GM18868 (cell line): ENCODE data around the gene CD200R1L.

Experiments
- ATAC-seq: cut with Tn5 transposase; IDR thresholded peaks from one replicate; pipeline ENCODE4 v1.9.1; 2021; ENCODE audit warnings: mild to moderate bottlenecking, moderate library complexity; ENCODE audit not compliant: unreplicated experiment

The CD200R1L gene

GRCh38 chr3:112793326-112794081 is 53.2 kb downstream of the CD200R1L start:
- no peak for ATAC-seq

GRCh38 chr3:112791736-112792135 is 54.9 kb downstream of the CD200R1L start:
- ATAC-seq = no peak

- no peak for ATAC-seq
Observed at GRCh38 chr3:112789787-112790186, 56.9 kb downstream of the CD200R1L start.

DNA sequence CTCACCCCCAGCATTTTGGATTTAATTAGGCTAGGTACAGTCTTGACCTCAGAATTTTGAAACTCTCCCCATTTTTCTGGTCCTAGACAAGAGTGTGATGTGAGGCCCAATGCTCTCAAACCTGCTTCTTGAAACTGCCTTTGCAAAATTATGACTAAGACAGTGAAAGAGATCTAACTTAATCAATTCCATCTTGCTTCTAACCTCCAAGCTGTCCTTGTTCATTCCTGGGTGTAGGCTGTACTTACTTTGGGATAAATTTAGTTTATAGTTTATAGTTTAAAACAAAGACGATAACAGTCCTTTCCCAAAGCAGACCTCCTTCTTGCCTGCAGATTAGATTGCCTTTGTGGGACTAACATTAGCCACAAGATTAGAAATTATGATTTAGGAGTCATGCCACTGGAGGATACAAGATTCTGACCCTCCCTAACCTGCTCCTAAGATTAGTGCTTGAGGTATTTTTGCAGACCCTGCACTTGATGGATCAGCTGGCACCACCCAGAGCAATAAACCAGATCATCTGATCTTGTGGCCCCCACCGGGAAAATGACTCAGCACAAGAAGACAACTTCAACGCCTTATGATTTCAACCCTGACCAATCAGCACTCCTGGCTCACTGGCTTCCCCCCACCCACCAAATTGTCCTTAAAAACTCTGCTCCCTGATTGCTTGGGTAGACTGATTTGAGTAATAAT is 59.6 kb downstream of the CD200R1L start:
- no peak for ATAC-seq

- ATAC-seq = no peak
Observed at GRCh38 chr3:112786002-112786590, 60.6 kb downstream of the CD200R1L start.

- no peak for ATAC-seq
Observed at GRCh38 chr3:112785321-112786001, 61.2 kb downstream of the CD200R1L start.

GRCh38 chr3:112782491-112782890 is 64.2 kb downstream of the CD200R1L start:
- ATAC-seq = no peak

DNA sequence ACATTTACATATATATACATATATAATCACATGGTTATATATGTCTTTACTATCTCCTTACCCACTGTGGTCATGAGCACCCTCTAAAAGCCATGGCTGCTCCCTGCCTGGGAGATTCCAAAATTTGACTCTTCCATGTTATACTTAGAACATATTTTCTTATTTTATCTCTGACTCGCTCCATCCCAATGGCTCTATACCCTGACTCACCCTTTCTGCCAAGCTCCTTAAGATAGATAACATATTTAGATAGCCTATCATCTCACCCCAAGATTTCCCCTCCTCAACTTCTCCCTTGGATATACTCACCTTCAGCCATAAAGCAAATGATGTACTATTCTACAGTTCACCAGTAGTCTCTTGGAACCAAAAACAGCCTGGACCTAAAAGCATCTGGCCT is 65.1 kb downstream of the CD200R1L start:
- no peak for ATAC-seq

GRCh38 chr3:112779558-112780480 is 66.8 kb downstream of the CD200R1L start:
- no peak for ATAC-seq

DNA sequence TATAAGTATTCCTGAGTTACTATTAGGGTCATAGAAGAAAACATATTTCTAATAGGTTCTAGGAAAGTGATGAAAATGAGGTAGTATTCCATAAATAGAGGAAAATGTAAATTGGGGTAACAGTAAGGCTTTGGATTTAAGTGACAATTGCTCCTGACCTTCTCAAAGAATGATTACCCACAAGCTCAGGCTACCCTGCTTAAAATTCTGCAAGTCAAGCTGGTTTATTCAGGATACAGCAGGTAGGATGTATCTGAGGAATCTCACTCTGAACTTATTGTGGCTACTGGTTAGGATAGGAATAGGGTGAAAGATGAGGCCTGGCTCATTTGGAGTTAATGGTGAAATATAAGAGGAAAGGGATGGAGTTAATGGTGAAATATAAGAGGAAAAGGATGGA is 67.7 kb downstream of the CD200R1L start:
- no peak for ATAC-seq

GRCh38 chr3:112778353-112778948 is 68.2 kb downstream of the CD200R1L start:
- ATAC-seq = no peak

DNA sequence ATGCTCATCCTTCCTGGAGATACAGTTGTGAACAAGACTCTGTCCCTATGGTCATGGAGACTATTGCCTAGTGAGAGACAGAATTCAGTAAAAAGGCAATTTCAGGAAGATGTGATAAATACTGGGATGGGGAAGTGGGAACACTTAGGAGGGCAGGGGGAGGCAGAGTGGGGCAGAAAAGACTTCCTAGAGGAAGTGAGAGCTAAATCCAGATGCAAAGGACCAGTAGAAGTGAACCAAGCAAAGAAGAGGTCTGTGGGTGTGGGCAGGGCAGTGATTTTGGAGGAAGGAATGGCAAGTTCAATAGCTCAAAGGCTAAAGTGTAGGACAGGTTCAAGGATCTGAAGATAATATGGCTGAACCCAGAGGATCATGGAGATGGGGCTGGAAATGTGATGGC is 68.9 kb downstream of the CD200R1L start:
- no peak for ATAC-seq

GRCh38 chr3:112776836-112777235 is 69.8 kb downstream of the CD200R1L start:
- ATAC-seq = no peak

GRCh38 chr3:112776000-112776399 is 70.7 kb downstream of the CD200R1L start:
- peak; percentile 55 for ATAC-seq

DNA sequence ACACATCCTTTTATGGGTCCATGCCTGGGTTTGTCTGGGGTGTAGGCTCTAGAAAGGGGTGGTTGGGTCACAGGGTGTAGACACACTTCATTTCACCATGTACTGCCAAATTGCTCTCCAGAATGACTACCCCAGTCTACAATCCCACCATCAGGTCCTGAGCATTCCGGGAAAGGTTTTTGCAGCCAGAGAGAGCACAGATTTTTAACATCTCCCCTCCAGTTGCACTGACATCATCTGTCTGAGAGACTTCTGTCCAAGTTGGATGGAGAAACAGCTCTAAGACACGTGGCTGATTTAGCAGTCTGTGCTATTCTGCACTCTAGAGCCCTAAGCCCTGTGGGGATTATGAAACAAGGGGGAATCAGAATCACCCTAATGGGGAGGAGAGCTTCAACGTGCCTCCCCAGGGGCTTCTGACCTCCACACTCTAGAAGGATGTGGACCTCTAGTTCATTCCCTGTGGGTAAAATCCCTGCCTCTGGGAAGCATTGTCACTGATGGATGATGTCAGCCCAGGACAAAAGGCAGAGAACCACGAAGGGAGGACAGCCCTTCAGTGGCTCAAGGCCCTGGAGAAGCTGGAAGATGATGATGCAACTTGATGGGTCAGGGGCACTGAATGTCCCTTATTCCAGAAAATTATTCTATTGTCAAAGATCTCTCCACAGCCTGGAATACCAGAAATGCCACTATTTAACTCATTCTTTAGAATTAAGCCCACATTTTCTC is 71.5 kb downstream of the CD200R1L start:
- ATAC-seq = no peak

DNA sequence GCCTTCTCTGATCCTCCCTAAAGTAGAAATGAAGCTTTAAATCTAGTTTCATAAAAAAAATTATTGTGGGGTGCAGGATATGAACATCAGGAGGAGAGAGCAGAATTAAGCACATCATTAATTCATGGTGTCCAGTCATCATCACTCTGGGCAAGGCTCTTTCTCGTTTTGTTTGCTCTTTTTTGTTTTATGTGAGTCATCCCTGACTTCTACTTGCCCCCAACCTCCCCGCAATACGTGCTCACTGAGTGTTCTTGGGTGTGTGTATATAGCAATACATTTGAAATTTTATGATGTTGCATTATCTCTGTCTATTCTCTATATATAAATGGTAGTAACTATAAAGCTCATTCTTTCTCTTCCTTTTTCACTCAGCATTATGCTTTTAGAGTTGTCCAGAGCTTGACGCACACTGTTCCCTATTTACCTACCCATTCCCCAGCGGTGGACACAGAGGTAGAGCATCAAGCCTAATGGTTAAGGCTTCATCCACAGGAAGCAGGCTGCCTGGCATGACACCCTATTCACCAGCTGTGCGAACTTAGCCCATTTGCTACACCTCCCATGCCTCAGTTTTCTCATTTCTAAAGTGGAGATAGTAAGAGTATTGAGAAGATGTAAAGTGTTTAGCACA is 72.3 kb downstream of the CD200R1L start:
- ATAC-seq = no peak

- peak; percentile 72 for ATAC-seq
Observed at GRCh38 chr3:112773864-112774263, 72.8 kb downstream of the CD200R1L start.

- no peak for ATAC-seq
Observed at GRCh38 chr3:112770951-112771350, 75.7 kb downstream of the CD200R1L start.
